GM12865 (cell line): Measurements from ENCODE around the gene IL4R.
"Not testable (repeated sequence)": the region's sequence is repeated elsewhere in the genome, so short reads cannot be mapped to it uniquely, and the experiment has no call there.

Source experiments
- DNase-seq: peaks from one replicate; pipeline ENCODE4 v3.0.0; 2010; ENCODE audit warnings: low read depth
- H3K4me3 ChIP-seq: 2 replicates; pipeline ENCODE4 v1.5.1; 2011; ENCODE audit warnings: mild to moderate bottlenecking, low read depth, low read length, control low read depth
- CTCF ChIP-seq: IDR thresholded peaks from 2 replicates; pipeline ENCODE4 v1.5.1; 2011; ENCODE audit warnings: low read length, control low read depth, low read depth, inconsistent platforms; ENCODE audit not compliant: insufficient read depth; ENCODE audit errors: missing control alignments

The IL4R gene

GRCh38 chr16:27389272-27389961 lies 75.6 kb downstream of the IL4R start:
- peak; percentile 91 for DNase-seq
- TF ChIP-seq CTCF: no peak

DNA sequence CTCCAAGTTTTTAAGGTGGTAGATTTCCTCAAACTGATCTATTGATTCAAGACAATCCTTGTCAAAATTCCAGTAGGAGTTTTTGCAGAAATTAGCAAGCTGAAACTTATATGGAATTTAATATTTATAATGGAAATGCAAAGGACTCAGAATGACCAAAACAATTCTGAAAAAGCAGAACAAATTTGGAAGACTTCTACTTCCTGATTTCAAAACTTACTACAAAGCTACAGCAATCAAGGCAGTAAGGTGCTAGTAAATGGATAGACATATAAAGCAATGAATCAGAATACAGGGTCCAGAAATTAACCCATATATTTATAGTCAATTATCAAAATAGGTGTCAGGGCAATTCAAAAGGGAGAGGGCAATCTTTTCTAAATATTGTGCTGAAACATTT lies 76.4 kb downstream of the IL4R start:
- no peak for TF ChIP-seq CTCF
- H3K4me3 ChIP-seq: no peak overlapping the region
- DNase-seq: no peak

More at GRCh38 chr16:27389272-27389961, 75.6 kb downstream of the IL4R start:
- no peak overlapping the region for H3K4me3 ChIP-seq

GRCh38 chr16:27392671-27393070 lies 78.9 kb downstream of the IL4R start:
- TF ChIP-seq CTCF: no peak
- no peak for DNase-seq
- H3K4me3 ChIP-seq: no peak overlapping the region

- no peak overlapping the region for H3K4me3 ChIP-seq
- DNase-seq: no peak
- TF ChIP-seq CTCF: no peak
Observed at GRCh38 chr16:27394516-27394915, 80.7 kb downstream of the IL4R start.

- peak; percentile 59 for DNase-seq
- H3K4me3 ChIP-seq: not testable (repeated sequence)
Observed at GRCh38 chr16:27398341-27398893, 84.6 kb downstream of the IL4R start.

DNA sequence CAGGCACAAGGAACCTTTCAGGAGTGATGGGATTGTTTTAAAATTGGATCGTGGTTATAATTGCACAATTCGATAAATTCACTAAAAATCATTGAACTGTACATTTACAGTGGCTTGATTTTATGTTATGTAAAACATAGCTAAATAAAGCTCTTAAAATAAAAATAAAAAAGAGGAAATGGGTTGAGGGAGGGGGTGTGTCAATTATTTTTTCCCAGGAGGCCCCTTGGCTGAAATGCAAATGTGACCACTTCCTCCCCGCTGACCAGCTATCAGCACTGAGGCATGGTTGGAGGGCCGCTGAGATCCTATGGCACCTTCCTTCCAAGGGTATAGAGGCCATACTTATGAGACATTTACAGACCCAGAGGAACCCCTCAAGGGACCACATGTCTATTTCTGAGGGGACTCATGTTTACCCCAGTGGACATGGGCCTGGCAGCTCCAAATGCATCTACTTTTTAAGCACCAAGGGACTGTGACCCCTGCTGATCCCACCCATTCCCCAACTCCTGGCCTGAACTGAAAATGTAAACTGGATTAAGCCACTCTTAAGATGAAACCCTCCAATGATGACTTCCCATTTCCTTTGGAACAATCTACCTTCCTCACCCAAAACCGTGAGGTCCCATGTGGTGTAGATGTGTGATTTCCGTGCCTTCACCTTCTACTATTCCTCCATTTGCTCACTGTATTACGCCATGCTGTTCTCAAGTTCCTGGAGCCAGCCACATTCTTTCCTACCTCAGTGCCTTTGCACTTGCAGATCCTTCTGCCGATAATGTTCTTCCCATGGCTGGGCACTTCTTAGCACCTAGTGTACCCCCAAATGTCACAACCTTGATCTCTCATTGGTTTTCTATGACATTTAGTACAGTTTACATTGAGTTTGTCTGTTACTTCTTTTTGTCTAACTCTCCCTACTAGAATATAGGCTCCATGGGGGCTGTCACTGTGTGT lies 85.4 kb downstream of the IL4R start:
- DNase-seq: peak; percentile 90
- no peak for TF ChIP-seq CTCF
- no peak overlapping the region for H3K4me3 ChIP-seq

DNA sequence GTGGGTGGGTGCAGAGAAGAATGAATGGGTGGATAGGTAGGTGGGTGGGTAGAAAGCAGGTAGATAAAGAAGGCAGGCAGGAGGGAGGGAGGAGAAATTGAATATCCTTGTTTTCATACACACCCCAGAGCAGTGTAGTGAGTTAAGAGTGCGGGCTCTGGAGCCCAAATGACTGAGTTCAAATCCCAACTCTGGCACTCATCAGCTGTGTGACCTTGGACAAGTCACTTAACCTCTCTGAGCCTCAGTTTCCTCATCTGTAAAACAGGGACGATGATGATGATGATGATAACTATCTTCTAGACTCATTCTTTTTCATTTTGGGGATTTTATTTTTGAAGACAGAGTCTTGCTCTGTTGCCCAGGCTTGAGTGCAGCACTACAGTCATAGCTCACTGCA lies 86.2 kb downstream of the IL4R start:
- no peak overlapping the region for H3K4me3 ChIP-seq
- no peak for DNase-seq
- TF ChIP-seq CTCF: no peak
